ENCODE data around the gene CTNND2.

DNA sequence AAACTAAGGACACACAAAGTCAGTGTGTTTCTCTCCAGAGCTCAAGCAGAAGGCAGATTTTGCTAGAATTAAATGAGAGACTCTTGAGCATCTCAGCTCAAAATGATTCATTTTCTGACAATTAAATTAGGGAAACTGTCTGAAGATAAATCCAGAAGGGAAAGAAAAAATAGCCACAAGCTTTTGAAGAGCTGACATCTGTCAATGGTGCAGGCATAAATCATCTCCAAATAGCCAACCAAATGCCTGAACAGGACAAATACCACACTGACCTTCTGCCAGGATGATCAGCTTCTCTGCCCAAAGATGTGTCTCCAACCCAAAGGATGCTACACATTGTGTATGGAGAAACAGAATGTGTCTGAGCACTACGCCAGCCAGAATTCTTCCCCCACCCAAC, 199.3 kb downstream of the CTNND2 start:
- no peak for TF ChIP-seq ZNF274 (IDR thresholded peaks at IDR 0.05; ENCODE audit: low read depth, low read length)
- TF ChIP-seq SUZ12 (IDR thresholded peaks at IDR 0.05; ENCODE audit: extremely low read depth, insufficient read depth, insufficient read length), result no peak
